WTC11 (cell line): Measurements from ENCODE around the gene PARK7. TPM values are rescaled to one million over a fixed set of nuclear protein-coding genes. Genes with fewer than 3 reads are reported as not detected.

ENCODE experiments used
- ATAC-seq: fragments of 200-7000 bp; cut with Tn5 transposase; 2 replicates; pipeline ENCODE4 v1.10.0; 2021; ENCODE audit warnings: mild to moderate bottlenecking, moderate library complexity
- CTCF ChIA-PET: fragments of 300-600 bp; sonication (Branson Sonifier 250); formaldehyde crosslinking; loops from one replicate; lab custom pipeline; 2021; ENCODE audit warnings: antibody characterized with exemption; lab: Charles Lee
- POLR2A ChIA-PET: fragments of 350-600 bp; sonication (Branson Sonifier 250); formaldehyde crosslinking; loops from one replicate; lab custom pipeline; 2021; ENCODE audit warnings: antibody characterized with exemption; lab: Charles Lee
- DNase-seq: peaks from one replicate; pipeline ENCODE4 v3.0.0; 2021; ENCODE audit warnings: low spot score
- H3K27ac Mint-ChIP-seq: 2 replicates; pipeline ENCODE4 v1.8.0; 2021; ENCODE audit warnings: mixed read lengths
- H3K27me3 Mint-ChIP-seq: 2 replicates; pipeline ENCODE4 v1.8.0; 2021; ENCODE audit warnings: low read depth, mild to moderate bottlenecking, moderate library complexity, mixed read lengths
- H3K36me3 Mint-ChIP-seq: 2 replicates; pipeline ENCODE4 v1.8.0; 2021; ENCODE audit warnings: mixed read lengths
- H3K4me1 Mint-ChIP-seq: 2 replicates; pipeline ENCODE4 v1.8.0; 2022; ENCODE audit warnings: mixed read lengths
- H3K4me3 Mint-ChIP-seq: 2 replicates; pipeline ENCODE4 v1.8.0; 2021; ENCODE audit warnings: mild to moderate bottlenecking, moderate library complexity, mixed read lengths
- H3K9me3 Mint-ChIP-seq: 2 replicates; pipeline ENCODE4 v1.8.0; 2021; ENCODE audit warnings: mixed read lengths
- ATF1 ChIP-seq: sonication (generic); formaldehyde crosslinking; IDR thresholded peaks from 2 replicates; pipeline ENCODE4 v1.8.1; 2023; ENCODE audit warnings: mild to moderate bottlenecking, moderate library complexity, missing genetic modification reagents
- CBFB ChIP-seq: sonication (generic); formaldehyde crosslinking; IDR thresholded peaks from 2 replicates; pipeline ENCODE4 v1.8.1; 2022; ENCODE audit warnings: mild to moderate bottlenecking, low read depth, missing genetic modification reagents
- ESRRA ChIP-seq: sonication (generic); formaldehyde crosslinking; IDR thresholded peaks from 2 replicates; pipeline ENCODE4 v1.8.1; 2022; ENCODE audit warnings: mild to moderate bottlenecking, missing genetic modification reagents, borderline replicate concordance
- FOXP1 ChIP-seq: sonication (generic); formaldehyde crosslinking; IDR thresholded peaks from 2 replicates; pipeline ENCODE4 v1.8.0; 2022; ENCODE audit warnings: missing genetic modification reagents, mild to moderate bottlenecking, moderate library complexity, borderline replicate concordance
- GTF2I ChIP-seq: fragments of 250-450 bp; sonication (Bioruptor Pico); conservative IDR thresholded peaks from 2 replicates; pipeline ENCODE4 v1.4.0; 2021; ENCODE audit warnings: mild to moderate bottlenecking
- HMGA2 ChIP-seq: fragments of 250-450 bp; sonication (Bioruptor Pico); IDR thresholded peaks from 2 replicates; pipeline ENCODE4 v1.4.0; 2021; ENCODE audit warnings: mild to moderate bottlenecking, moderate library complexity
- NFE2L1 ChIP-seq: sonication (generic); formaldehyde crosslinking; IDR thresholded peaks from 2 replicates; pipeline ENCODE4 v1.8.1; 2023; ENCODE audit warnings: missing genetic modification reagents
- NFYB ChIP-seq: sonication (generic); formaldehyde crosslinking; conservative IDR thresholded peaks from 2 replicates; pipeline ENCODE4 v1.8.0; 2022; ENCODE audit warnings: low read depth, missing genetic modification reagents
- NR2C2 ChIP-seq: sonication (generic); formaldehyde crosslinking; IDR thresholded peaks from 2 replicates; pipeline ENCODE4 v1.8.0; 2022; ENCODE audit warnings: mild to moderate bottlenecking, missing genetic modification reagents
- OVOL2 ChIP-seq: fragments of 250-450 bp; sonication (Bioruptor Pico); IDR thresholded peaks from 2 replicates; pipeline ENCODE4 v1.9.0; 2021; ENCODE audit warnings: mild to moderate bottlenecking, borderline replicate concordance
- RELA ChIP-seq: sonication (generic); formaldehyde crosslinking; IDR thresholded peaks from 2 replicates; pipeline ENCODE4 v1.8.1; 2022; ENCODE audit warnings: missing genetic modification reagents, mild to moderate bottlenecking, borderline replicate concordance
- TEAD4 ChIP-seq: sonication (generic); formaldehyde crosslinking; IDR thresholded peaks from 2 replicates; pipeline ENCODE4 v1.8.0; 2022; ENCODE audit warnings: mild to moderate bottlenecking, missing genetic modification reagents
- ZNF138 ChIP-seq: sonication (generic); formaldehyde crosslinking; conservative IDR thresholded peaks from 2 replicates; pipeline ENCODE4 v1.8.1; 2022; ENCODE audit warnings: mild to moderate bottlenecking, moderate library complexity, missing genetic modification reagents
- ZNF317 ChIP-seq: sonication (generic); formaldehyde crosslinking; IDR thresholded peaks from 2 replicates; pipeline ENCODE4 v1.8.1; 2023; ENCODE audit warnings: low read depth, mild to moderate bottlenecking, moderate library complexity, missing genetic modification reagents, borderline replicate concordance
- ZNF416 ChIP-seq: fragments of 250-450 bp; sonication (Bioruptor Pico); IDR thresholded peaks from 2 replicates; pipeline ENCODE4 v1.9.0; 2021; ENCODE audit warnings: mild to moderate bottlenecking, inconsistent platforms
- ZNF671 ChIP-seq: fragments of 250-450 bp; sonication (Bioruptor Pico); IDR thresholded peaks from 2 replicates; pipeline ENCODE4 v1.8.0; 2021; ENCODE audit warnings: mild to moderate bottlenecking
- total RNA-seq: library from RNA; stranded (reverse); gene quantifications from 3 replicates; pipeline ENCODE4 v1.2.3, GENCODE V29; 2021
- TF ChIP-seq, protein P1 (sequence below): sonication (generic); formaldehyde crosslinking; IDR thresholded peaks from 2 replicates; pipeline ENCODE4 v1.8.1; 2022; ENCODE audit warnings: mild to moderate bottlenecking, moderate library complexity, missing genetic modification reagents
- TF ChIP-seq, protein P2 (sequence below): sonication (generic); formaldehyde crosslinking; IDR thresholded peaks from 2 replicates; pipeline ENCODE4 v1.8.0; 2022; ENCODE audit warnings: mild to moderate bottlenecking, missing genetic modification reagents

PARK7 gene
- total RNA-seq, 1 experiment from 2014 or later = 337 TPM

DNA sequence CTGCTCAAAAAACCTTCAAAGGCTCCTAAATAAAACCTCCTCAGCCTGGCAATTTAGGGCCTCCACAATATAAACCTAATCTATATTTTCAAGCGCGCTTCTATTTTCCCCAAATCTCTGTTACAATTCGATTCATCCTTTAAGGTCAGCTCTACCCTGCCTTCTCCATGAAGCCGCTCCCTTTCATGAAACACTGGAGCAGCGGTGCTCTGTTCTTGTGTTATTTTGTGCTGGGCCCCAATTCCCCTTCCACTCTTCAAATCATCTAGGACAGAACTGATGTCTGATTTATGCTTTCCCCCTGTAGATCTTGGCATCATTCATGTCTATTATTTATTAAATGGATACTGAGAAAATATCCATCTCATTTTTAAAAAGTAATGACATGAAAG, 57.7 kb downstream of the PARK7 start:
- peaks cover 92% of the 10 kb centered on the region for H3K4me1 Mint-ChIP-seq
- ATAC-seq (no peak; the same call in 1 of the 2 replicates), DNase-seq (no peak)
- peaks cover 7% of the 10 kb centered on the region for H3K36me3 Mint-ChIP-seq
- ChIA-PET POLR2A (interaction anchor here (0.7 to 1.4 kb wide), 3 partner anchors 27 to 295 kb away, joined by 3 to 4 read pairs (median 3); no protein-coding TSS in a partner anchor), CTCF (interaction anchor here (0.6 to 6.8 kb wide), 11 partner anchors 17 to 332 kb away, joined by 3 to 271 read pairs (median 4); no protein-coding TSS in a partner anchor)
- H3K27ac Mint-ChIP-seq = peak overlapping the region; percentile 26
- H3K9me3 Mint-ChIP-seq = no peaks in the 10 kb centered on the region
- TF ChIP-seq RELA (no peak), FOXP1 (CRISPR knock-in tag) (no peak), ZNF317 (CRISPR knock-in tag) (no peak), ZNF416 (CRISPR knock-in tag) (no peak), CBFB (no peak)
- TF ChIP-seq, all 79 proteins: peak for 0
- Mint-ChIP-seq H3K4me3 (peak overlapping the region; percentile 25), H3K27me3 (no peaks in the 10 kb centered on the region)

DNA sequence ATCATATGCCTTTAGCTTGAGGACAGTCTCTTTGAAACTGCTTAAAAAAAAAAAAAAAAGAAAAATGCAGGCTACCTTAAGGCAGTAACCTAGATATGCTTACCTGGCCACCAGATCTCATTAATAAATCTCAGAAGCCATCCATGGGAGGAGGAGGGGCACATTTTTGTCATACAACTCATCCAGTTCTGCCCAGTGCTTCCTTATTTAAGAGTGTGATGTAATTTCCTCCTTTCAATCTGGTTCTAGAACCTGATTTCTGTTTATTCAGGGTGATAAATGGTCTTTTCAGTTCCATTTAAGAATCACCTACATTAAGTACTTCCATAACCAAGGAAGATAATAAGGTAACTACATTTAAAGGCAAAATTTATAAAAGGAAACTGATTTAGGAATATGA, 58.5 kb downstream of the PARK7 start:
- Mint-ChIP-seq H3K9me3 (no peaks in the 10 kb centered on the region), H3K4me3 (no peak overlapping the region), H3K36me3 (peaks cover under 1% of the 10 kb centered on the region; the same call in 1 of the 2 replicates), H3K4me1 (peaks cover 97% of the 10 kb centered on the region), H3K27me3 (no peaks in the 10 kb centered on the region), H3K27ac (peak overlapping the region; percentile 26)
- CTCF ChIA-PET = interaction anchor here (0.6 to 6.8 kb wide), 8 partner anchors 18 to 332 kb away, joined by 3 to 271 read pairs (median 4); no protein-coding TSS in a partner anchor
- TF ChIP-seq, protein P1, sequence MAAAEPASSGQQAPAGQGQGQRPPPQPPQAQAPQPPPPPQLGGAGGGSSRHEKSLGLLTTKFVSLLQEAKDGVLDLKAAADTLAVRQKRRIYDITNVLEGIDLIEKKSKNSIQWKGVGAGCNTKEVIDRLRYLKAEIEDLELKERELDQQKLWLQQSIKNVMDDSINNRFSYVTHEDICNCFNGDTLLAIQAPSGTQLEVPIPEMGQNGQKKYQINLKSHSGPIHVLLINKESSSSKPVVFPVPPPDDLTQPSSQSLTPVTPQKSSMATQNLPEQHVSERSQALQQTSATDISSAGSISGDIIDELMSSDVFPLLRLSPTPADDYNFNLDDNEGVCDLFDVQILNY = no peak
- TF ChIP-seq GTF2I (no peak), ESRRA (CRISPR knock-in tag) (no peak)
- DNase-seq = no peak
- no peak for ATAC-seq
- POLR2A ChIA-PET = interaction anchor here (1.4 kb wide), 1 partner anchor 28 kb away, joined by 4 read pairs; no protein-coding TSS in a partner anchor

DNA sequence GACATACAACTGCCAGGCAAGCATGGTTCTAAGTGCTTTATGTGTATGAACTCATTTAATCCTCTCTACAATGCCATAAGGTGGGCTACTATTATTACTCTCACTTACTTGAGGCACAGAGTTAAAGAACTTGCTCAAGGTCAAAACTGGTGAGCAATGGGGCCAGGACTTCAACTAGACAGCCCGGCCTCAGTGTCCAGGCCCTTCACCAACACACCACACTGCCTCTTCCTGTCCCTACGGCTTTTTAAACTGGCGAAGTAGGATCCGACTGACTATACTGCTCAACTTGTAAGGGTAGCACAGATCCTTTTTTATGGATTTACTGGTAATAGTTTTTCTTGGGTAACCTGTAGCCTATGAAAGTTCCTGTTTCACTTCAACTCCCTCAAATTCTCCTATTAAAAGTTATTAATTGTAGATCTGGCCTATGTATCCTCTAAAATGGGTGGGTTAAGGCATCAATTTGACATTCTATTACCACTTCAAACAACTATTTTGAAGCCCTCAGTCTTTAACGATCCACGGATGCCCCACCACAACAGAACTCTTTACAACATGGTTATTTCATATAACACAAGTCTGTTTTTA, 60.3 kb downstream of the PARK7 start:
- Mint-ChIP-seq H3K27me3 (peaks cover 5% of the 10 kb centered on the region), H3K4me3 (no peak overlapping the region)
- TF ChIP-seq HMGA2 (CRISPR knock-in tag) (no peak), ZNF138 (CRISPR knock-in tag) (no peak), TEAD4 (CRISPR knock-in tag) (no peak), OVOL2 (no peak), NFYB (CRISPR knock-in tag) (no peak), NR2C2 (CRISPR knock-in tag) (no peak), ATF1 (CRISPR knock-in tag) (no peak), ZNF671 (no peak), ZNF317 (CRISPR knock-in tag) (no peak), NFE2L1 (CRISPR knock-in tag) (no peak)
- TF ChIP-seq, protein P2, sequence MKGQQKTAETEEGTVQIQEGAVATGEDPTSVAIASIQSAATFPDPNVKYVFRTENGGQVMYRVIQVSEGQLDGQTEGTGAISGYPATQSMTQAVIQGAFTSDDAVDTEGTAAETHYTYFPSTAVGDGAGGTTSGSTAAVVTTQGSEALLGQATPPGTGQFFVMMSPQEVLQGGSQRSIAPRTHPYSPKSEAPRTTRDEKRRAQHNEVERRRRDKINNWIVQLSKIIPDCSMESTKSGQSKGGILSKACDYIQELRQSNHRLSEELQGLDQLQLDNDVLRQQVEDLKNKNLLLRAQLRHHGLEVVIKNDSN (CRISPR knock-in tag) = no peak
- TF ChIP-seq, all 79 proteins: peak for 0
- ChIA-PET POLR2A (no interaction called here), CTCF (no interaction called here)
- DNase-seq (no peak), ATAC-seq (no peak)
- Mint-ChIP-seq H3K36me3 (peaks cover 4% of the 10 kb centered on the region; the same call in 1 of the 2 replicates), H3K4me1 (peaks cover 84% of the 10 kb centered on the region), H3K27ac (peak overlapping the region; percentile 45; the same call in 1 of the 2 replicates), H3K9me3 (no peaks in the 10 kb centered on the region)
